GM12801 (cell line): Measurements from ENCODE around the gene C1QTNF6.

Experiments
- TF ChIP-seq, protein P1 (sequence below): IDR thresholded peaks from one replicate; pipeline ENCODE4 v1.5.1; 2011; ENCODE audit warnings: control low read depth; ENCODE audit not compliant: insufficient read length; ENCODE audit errors: extremely low read depth

The C1QTNF6 gene

DNA sequence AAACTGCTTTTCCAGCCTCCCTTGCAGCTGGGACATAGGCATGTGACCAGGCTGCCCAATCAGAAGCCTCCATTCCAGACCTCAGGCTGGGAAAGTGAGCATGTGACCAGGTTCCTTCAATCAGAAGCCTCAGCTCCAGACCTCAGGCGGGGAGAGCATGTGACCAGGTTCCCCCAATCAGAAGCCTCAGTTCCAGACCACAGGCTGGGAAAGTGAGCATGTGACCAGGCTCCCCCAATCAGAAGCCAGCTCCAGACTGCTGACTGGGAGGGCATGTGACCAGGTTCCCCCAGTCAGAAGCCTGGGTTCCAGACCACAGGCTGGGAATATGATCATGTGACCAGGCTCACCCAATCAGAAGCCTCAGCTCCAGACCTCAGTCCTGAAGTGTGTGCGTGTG is 26.6 kb downstream of the C1QTNF6 start:
- TF ChIP-seq, protein P1, sequence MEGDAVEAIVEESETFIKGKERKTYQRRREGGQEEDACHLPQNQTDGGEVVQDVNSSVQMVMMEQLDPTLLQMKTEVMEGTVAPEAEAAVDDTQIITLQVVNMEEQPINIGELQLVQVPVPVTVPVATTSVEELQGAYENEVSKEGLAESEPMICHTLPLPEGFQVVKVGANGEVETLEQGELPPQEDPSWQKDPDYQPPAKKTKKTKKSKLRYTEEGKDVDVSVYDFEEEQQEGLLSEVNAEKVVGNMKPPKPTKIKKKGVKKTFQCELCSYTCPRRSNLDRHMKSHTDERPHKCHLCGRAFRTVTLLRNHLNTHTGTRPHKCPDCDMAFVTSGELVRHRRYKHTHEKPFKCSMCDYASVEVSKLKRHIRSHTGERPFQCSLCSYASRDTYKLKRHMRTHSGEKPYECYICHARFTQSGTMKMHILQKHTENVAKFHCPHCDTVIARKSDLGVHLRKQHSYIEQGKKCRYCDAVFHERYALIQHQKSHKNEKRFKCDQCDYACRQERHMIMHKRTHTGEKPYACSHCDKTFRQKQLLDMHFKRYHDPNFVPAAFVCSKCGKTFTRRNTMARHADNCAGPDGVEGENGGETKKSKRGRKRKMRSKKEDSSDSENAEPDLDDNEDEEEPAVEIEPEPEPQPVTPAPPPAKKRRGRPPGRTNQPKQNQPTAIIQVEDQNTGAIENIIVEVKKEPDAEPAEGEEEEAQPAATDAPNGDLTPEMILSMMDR = no peak

DNA sequence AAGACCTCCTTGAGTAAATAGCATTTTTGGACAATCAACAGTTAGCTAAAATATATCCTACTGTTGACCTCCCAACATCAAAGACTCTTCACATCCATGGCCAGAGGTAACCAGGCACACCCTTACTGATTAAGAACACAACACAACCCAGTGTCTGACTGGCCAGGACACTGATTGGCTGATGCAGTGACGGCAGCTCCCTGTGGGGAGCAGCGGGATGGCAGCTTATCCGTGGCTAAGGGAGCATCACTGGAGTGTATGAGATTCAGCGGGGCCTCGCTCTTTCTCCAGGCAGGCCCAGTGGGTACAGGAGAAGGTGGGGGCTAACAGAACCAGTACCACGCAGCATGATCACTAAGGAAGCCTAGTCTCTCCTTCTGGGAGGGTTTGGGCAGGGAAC is 28.0 kb downstream of the C1QTNF6 start:
- TF ChIP-seq, protein P1 = no peak

DNA sequence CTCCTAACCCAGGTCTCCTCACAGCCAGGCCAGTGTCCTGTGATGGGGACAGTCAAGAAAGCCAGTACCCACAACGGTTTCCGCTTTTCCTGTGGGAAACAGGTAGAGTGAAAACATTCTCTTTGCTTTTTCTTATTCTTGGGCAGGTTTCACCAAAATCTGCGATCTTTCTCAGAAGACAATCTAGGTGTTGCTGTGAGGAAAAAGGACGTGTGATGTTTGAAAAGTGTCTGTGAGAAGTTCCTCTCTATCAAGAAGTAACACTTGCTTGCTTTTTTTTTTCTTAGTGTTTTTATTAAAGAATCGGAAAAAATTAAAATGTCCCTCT is 29.1 kb downstream of the C1QTNF6 start:
- TF ChIP-seq, protein P1 = no peak

DNA sequence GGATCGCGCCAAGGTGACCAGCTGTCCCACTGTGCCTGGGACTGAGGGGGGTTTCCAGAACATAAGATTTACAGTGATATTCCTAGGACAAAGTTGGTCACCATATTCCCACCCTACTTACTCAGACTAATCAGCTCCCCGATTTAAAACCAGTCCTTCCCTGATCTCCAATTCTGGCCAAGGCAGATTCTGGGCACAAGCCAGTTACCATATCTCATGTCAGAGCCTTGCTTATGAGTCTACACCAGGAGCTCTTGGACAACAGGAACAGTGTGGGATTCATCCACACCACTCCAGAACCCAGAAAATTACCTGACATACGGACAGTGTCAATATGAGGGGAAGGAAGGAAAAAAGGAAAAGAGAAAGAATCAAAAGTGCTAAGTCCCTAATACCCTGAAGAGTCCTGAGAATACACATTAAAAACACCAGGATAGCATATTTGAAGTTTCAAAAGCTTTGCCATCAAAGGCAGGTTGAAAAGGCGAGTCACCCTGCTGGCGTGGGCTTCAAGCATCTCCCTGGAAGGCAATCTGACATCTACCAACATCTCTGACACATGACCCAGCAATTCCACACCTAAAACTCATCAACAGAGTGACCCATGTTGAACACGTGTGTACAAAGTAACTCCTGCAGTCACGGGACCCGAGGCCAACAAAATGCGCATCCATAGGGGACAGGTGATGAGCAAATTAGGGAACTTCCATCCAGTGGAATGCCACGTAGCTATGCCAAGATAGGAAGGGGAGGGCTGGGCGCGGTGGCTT is 30.3 kb downstream of the C1QTNF6 start:
- TF ChIP-seq, protein P1 = no peak

DNA sequence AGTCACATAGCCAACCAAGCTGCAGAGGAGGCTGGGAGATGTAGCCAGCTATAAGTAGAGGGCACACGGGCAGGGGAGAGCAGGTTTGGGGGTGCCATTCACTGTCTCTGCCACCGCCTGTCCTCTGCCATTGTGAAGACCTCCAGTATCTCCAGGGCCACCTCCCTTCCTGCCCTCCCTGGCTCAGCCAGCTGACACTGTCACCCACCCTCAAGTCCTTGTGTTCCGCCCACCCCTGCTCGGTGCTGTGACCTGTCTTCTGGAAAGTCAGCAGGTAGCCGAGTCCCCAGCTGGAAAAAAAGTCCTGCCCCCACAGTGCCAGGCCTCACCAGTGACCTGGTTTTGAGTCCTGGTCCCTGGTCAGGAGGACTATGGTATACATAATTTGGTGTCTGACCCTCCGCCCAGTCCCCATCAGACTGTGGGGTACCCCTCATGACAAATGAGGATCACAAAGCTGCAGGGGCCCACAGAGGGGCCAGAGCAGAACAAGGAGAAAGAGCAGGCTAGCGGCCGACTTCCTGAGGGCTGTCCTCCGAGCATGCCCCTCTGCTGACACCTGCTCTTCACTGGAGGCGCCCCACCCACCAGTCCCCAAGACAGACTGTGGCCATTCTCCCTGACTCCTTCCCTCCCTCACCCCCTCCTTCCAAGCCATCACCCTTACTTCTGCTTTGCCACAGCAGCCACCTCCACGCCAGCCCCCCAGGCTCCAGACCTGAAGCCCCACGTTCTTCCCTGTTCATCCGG is 31.2 kb downstream of the C1QTNF6 start:
- TF ChIP-seq, protein P1 = no peak

DNA sequence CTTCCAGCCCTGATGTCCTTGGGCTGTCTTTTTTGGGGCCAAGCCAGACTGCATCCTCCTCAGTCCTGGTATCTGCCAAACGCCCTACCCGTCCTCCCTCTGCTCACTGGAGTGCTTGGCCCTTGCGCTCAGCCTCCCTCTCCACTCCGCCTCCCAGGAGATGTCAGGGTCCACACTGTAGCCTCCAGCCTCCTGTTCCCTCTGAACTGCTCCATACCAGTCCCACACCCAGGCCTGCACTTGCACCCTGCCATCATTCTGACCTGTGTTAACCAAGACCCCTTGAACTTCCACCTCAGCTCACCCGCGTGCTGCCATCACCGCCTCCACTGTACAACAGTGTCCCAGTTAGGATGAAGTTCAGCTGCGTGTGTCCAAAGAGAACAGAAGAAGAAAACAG is 32.1 kb downstream of the C1QTNF6 start:
- TF ChIP-seq, protein P1 = no peak

DNA sequence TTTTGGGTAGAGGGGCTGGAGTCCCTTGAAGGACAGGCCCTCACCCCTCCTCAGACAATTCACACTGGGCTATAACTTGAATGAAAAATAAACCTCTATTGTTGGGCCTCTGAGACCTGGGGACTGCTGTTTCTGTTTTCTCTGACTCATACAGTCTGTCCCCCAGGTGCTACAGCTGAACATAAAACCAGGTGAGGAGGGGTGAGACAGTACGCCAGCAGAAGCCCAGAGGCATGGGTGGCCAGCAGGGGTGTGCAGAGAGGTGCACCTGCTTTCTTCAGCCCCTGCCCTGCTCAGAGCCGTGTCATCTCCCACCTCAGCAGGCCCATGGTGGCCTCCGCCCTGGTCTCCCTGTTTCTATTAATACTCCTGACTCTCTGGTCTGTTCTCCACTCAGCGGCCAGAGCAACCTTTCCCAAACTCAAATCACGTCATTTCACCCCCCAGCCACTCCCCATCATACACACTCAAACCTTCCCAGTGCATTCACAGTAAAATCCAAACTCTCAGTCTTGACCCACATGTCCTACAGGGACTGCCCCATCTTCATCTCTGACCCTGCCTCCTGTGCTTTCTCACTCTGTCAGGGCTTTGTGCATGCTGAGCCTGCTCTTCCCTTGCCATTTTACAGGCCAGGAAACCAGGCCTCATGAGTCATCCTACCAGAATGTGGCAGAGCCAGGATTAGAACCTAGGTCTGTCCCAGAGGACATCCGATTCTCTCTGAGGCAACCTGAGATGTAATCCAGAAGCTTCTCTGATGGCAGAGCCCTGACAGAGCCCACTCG is 32.9 kb downstream of the C1QTNF6 start:
- TF ChIP-seq, protein P1 = no peak
